ENCODE measurements around the gene MAMDC4. TPM values are rescaled to one million over a fixed set of nuclear protein-coding genes. Genes with fewer than 3 reads are reported as not detected.

Gene MAMDC4
- total and polyA plus RNA-seq, 2 of the 13 experiments (the other 11 are each of a cell fraction or from before 2014, with no cell fraction given), result 6.0 to 6.8 TPM

- TF ChIP-seq ZBTB43 (CRISPR knock-in tag; conservative IDR thresholded peaks at IDR 0.05) (0 out of 2 replicates have a peak, but pooled peaks have one; percentile 28), SCMH1 (CRISPR knock-in tag; IDR thresholded peaks at IDR 0.05; ENCODE audit: borderline replicate concordance) (no peak), ZNF276 (CRISPR knock-in tag; IDR thresholded peaks at IDR 0.05; ENCODE audit: low read depth) (no peak), CBX2 (IDR thresholded peaks at IDR 0.05; ENCODE audit: low read depth, low read length) (no peak), CBX2 (CRISPR knock-in tag; IDR thresholded peaks at IDR 0.05; ENCODE audit: low read depth) (no peak), ATF5 (CRISPR knock-in tag; IDR thresholded peaks at IDR 0.05; ENCODE audit: low read depth) (no peak), SMAD3 (CRISPR knock-in tag; IDR thresholded peaks at IDR 0.05) (no peak), CTCF (CRISPR knock-in tag; IDR thresholded peaks at IDR 0.05) (peak; percentile 18; the same call in 1 of the 2 replicates), ZNF615 (CRISPR knock-in tag; IDR thresholded peaks at IDR 0.05; ENCODE audit: borderline replicate concordance) (no peak), ZSCAN21 (CRISPR knock-in tag; IDR thresholded peaks at IDR 0.05; ENCODE audit: borderline replicate concordance) (peak; percentile 69; the same call in 1 of the 2 replicates), LBX2 (CRISPR knock-in tag; IDR thresholded peaks at IDR 0.05; ENCODE audit: borderline replicate concordance) (peak; percentile 89; the same call in 1 of the 2 replicates), TFE3 (CRISPR knock-in tag; IDR thresholded peaks at IDR 0.05) (no peak), FOSL1 (CRISPR knock-in tag; IDR thresholded peaks at IDR 0.05; ENCODE audit: borderline replicate concordance) (no peak), ZNF7 (CRISPR knock-in tag; IDR thresholded peaks at IDR 0.05) (no peak), ZNF609 (CRISPR knock-in tag; IDR thresholded peaks at IDR 0.05; ENCODE audit: borderline replicate concordance) (peak; percentile 43; the same call in 1 of the 2 replicates), JUN (CRISPR knock-in tag; IDR thresholded peaks at IDR 0.05) (no peak)
Observed at GRCh38 chr9:136847826-136848392, 4.2 kb upstream of the MAMDC4 start (continued).
